Endodermal cell (in vitro differentiated cells): ENCODE measurements around the gene ALOX12. TPM values are rescaled to one million over a fixed set of nuclear protein-coding genes. Genes with fewer than 3 reads are reported as not detected.
"Not testable (repeated sequence)": the region's sequence is repeated elsewhere in the genome, so short reads cannot be mapped to it uniquely, and the experiment has no call there.

Source experiments
- DNase-seq: peaks from one replicate; pipeline ENCODE4 v3.0.0-alpha.2; 2017
- H3K27ac ChIP-seq: 2 replicates; pipeline ENCODE4 v1.5.1; 2013; ENCODE audit warnings: mild to moderate bottlenecking, low read depth, low read length, moderate library complexity
- H3K27me3 ChIP-seq: 2 replicates; pipeline ENCODE4 v1.6.1; 2013; ENCODE audit warnings: mild to moderate bottlenecking, low read length, moderate library complexity; ENCODE audit not compliant: insufficient read depth, control insufficient read depth, poor library complexity, severe bottlenecking
- H3K36me3 ChIP-seq: 2 replicates; pipeline ENCODE4 v1.7.0; 2013; ENCODE audit warnings: mild to moderate bottlenecking, low read length, moderate library complexity; ENCODE audit not compliant: control insufficient read depth, insufficient read depth
- H3K4me1 ChIP-seq: one replicate; pipeline ENCODE4 v1.7.0; 2013; ENCODE audit warnings: low read length; ENCODE audit not compliant: control insufficient read depth, insufficient read depth
- H3K4me3 ChIP-seq: 2 replicates; pipeline ENCODE4 v1.5.1; 2013; ENCODE audit warnings: mild to moderate bottlenecking, low read length, moderate library complexity
- H3K9ac ChIP-seq: 2 replicates; pipeline ENCODE4 v1.6.1; 2013; ENCODE audit warnings: mild to moderate bottlenecking, low read length, moderate library complexity; ENCODE audit not compliant: poor library complexity, severe bottlenecking; ENCODE audit errors: extremely low read depth
- H3K9me3 ChIP-seq: 2 replicates; pipeline ENCODE4 v1.6.1; 2013; ENCODE audit warnings: mild to moderate bottlenecking, low read length, moderate library complexity; ENCODE audit not compliant: control insufficient read depth
- H3K27ac Mint-ChIP-seq: 2 replicates; pipeline ENCODE4 v1.8.0; 2020; ENCODE audit warnings: mixed read lengths
- H3K27me3 Mint-ChIP-seq: 2 replicates; pipeline ENCODE4 v1.8.0; 2021; ENCODE audit warnings: mild to moderate bottlenecking, mixed read lengths; ENCODE audit not compliant: insufficient read depth
- H3K36me3 Mint-ChIP-seq: 2 replicates; pipeline ENCODE4 v1.8.0; 2020; ENCODE audit warnings: low read depth, mixed read lengths
- H3K4me1 Mint-ChIP-seq: 2 replicates; pipeline ENCODE4 v1.8.0; 2020; ENCODE audit warnings: mixed read lengths
- H3K4me3 Mint-ChIP-seq: 2 replicates; pipeline ENCODE4 v1.8.0; 2020; ENCODE audit warnings: mild to moderate bottlenecking, moderate library complexity, mixed read lengths
- H3K9me3 Mint-ChIP-seq: 2 replicates; pipeline ENCODE4 v1.8.0; 2020; ENCODE audit warnings: mild to moderate bottlenecking, mixed read lengths
- WGBS, 2 experiments: methylation state at CpG; one replicate each; pipeline versions ENCODE4 v1.1.5 to v1.1.7; 2013; ENCODE audit warnings: missing lambda C conversion rate in 2 of 2, mixed read lengths in 1 of 2; ENCODE audit not compliant: insufficient coverage in 1 of 2, insufficient read length in 1 of 2; 5-methylcytosine and 5-hydroxymethylcytosine counted together
- total RNA-seq, 2 donors: library from RNA; stranded (reverse); fragmentation: NEBNext Ultra II Directional in 1 of 2; extraction: Animal tissue kit (Norgen Biotek cat#: 25700) in 1 of 2; gene quantifications; 2 replicates in 1 of 2; 3 replicates in 1 of 2; pipeline ENCODE4 v1.2.1, GENCODE V29; 2021
- TF ChIP-seq, protein P1 (sequence below): fragments of 200-600 bp; sonication (generic); conservative IDR thresholded peaks from 2 replicates; pipeline ENCODE4 v1.5.0; 2021; ENCODE audit warnings: antibody characterized with exemption, mild to moderate bottlenecking

The ALOX12 gene
- total RNA-seq, 2 donors from 2014 or later, result 0.46 to 0.92 TPM

DNA sequence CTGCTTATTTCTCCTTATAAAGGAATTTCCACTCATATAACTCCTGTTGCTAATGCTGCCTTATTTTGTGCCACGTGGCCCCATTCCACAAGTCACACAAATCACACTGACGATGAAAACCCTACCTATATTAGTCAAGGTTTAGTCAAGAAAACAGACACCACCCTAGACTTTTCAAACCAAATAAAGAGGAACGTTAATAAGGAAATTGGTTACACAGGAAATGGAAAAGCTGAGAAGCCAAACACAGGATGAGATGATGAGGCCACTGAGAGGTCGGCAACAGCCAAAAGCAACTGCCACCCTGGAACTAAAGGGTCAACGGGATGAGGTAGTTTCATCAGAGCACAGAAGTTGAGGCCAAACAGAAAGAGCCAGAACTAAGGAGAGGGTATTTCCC is 47.3 kb upstream of the ALOX12 start:
- H3K9me3 ChIP-seq, result no peaks in the 10 kb centered on the region
- Mint-ChIP-seq H3K9me3 (peaks cover 3% of the 10 kb centered on the region), H3K27ac (no peak overlapping the region), H3K4me1 (no peaks in the 10 kb centered on the region), H3K4me3 (no peak overlapping the region), H3K27me3 (peaks cover 5% of the 10 kb centered on the region), H3K36me3 (peaks cover 1% of the 10 kb centered on the region)
- no peak for DNase-seq
- TF ChIP-seq, protein P1, sequence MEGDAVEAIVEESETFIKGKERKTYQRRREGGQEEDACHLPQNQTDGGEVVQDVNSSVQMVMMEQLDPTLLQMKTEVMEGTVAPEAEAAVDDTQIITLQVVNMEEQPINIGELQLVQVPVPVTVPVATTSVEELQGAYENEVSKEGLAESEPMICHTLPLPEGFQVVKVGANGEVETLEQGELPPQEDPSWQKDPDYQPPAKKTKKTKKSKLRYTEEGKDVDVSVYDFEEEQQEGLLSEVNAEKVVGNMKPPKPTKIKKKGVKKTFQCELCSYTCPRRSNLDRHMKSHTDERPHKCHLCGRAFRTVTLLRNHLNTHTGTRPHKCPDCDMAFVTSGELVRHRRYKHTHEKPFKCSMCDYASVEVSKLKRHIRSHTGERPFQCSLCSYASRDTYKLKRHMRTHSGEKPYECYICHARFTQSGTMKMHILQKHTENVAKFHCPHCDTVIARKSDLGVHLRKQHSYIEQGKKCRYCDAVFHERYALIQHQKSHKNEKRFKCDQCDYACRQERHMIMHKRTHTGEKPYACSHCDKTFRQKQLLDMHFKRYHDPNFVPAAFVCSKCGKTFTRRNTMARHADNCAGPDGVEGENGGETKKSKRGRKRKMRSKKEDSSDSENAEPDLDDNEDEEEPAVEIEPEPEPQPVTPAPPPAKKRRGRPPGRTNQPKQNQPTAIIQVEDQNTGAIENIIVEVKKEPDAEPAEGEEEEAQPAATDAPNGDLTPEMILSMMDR, result no peak
- no peaks in the 10 kb centered on the region for H3K27me3 ChIP-seq
- H3K4me1 ChIP-seq, result no peaks in the 10 kb centered on the region
- H3K4me3 ChIP-seq, result no peak overlapping the region
- no peak overlapping the region for H3K9ac ChIP-seq
- no peaks in the 10 kb centered on the region for H3K36me3 ChIP-seq
- H3K27ac ChIP-seq, result no peak overlapping the region
- 84 to 100% methylated on average over 2 to 5 of the region's 5 CpGs for WGBS, 2 experiments

DNA sequence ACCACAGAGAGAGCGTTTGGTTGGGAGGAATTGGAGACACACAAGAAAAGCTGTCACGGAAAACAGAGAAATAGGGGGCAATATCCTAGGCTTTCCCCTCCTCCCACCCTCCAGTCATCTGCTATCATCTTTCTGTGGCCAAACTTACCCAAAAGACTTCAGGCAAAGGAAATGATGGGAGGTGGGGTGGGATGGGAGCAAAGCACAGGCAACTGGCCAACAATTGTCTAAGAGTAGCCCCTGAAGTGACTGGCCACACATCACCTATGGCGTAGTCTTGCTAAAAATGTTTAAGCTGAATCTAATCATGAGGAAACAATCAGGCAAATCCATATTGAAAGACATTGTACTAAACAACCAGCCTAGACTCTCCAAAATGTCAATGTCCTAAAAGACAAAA is 46.9 kb upstream of the ALOX12 start:
- peaks cover 3% of the 10 kb centered on the region for H3K9me3 Mint-ChIP-seq
- Histone ChIP-seq H3K27ac (no peak overlapping the region), H3K4me1 (no peaks in the 10 kb centered on the region), H3K9me3 (no peaks in the 10 kb centered on the region), H3K4me3 (no peak overlapping the region), H3K9ac (no peak overlapping the region), H3K27me3 (peaks cover 2% of the 10 kb centered on the region), H3K36me3 (no peaks in the 10 kb centered on the region)
- 93 to 100% methylated on average over 1 to 3 of the region's 3 CpGs for WGBS, 2 experiments
- DNase-seq, result no peak
- H3K4me1 Mint-ChIP-seq, result no peaks in the 10 kb centered on the region
- peaks cover 8% of the 10 kb centered on the region for H3K27me3 Mint-ChIP-seq
- no peak overlapping the region for H3K27ac Mint-ChIP-seq
- H3K4me3 Mint-ChIP-seq, result no peak overlapping the region
- TF ChIP-seq, protein P1, result no peak
- no peaks in the 10 kb centered on the region for H3K36me3 Mint-ChIP-seq

DNA sequence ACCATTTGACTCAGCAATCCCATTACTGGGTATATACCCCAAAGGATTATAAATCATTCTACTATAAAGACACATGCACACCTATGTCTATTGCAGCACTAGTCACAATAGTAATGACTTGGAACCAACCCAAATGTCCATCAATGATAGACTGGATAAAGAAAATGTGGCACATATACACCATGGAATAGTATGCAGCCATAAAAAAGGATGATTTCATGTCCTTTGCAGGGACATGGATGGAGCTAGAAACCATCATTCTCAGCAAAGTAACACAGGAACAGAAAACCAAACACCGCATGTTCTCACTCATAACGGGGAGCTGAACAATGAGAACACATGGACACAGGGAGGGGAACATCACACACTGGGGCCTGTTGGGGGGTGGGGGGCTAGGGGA is 44.9 kb upstream of the ALOX12 start:
- not testable (repeated sequence) for H3K9ac ChIP-seq, H3K4me3 Mint-ChIP-seq, H3K4me1 Mint-ChIP-seq, DNase-seq, H3K9me3 Mint-ChIP-seq, H3K27ac ChIP-seq, H3K4me3 ChIP-seq, H3K9me3 ChIP-seq, H3K27me3 ChIP-seq, H3K27ac Mint-ChIP-seq, H3K36me3 Mint-ChIP-seq, H3K36me3 ChIP-seq, H3K4me1 ChIP-seq
- peaks cover 17% of the 10 kb centered on the region for H3K27me3 Mint-ChIP-seq
- WGBS, 2 experiments, result 60% methylated on average over 1 of the region's 2 CpGs; no CpG with 5 or more reads in 1 of the 2 experiments

DNA sequence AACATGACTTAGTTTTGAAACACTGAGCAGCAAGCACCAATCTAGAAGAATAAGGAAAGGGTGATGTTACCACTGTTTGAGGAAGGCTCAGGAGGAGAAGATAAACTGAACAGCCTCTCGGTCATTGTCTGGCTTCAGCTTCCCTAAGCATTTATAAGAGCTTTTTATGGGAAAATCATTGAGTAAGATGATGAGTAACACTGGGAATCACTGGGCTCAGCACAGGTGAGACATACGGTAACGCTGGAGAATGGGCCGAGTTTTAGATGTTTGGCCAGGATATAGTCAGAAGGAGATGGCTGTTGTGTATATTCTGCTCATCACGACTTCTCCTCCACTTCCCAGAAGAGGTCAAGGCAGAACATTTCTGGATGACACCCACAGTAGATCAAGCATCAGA is 42.2 kb upstream of the ALOX12 start:
- Mint-ChIP-seq H3K9me3 (peaks cover 5% of the 10 kb centered on the region), H3K27ac (no peak overlapping the region), H3K36me3 (no peaks in the 10 kb centered on the region), H3K4me1 (no peaks in the 10 kb centered on the region), H3K27me3 (peaks cover 15% of the 10 kb centered on the region), H3K4me3 (no peak overlapping the region)
- no peaks in the 10 kb centered on the region for H3K9me3 ChIP-seq
- H3K27ac ChIP-seq, result no peak overlapping the region
- H3K4me1 ChIP-seq, result no peaks in the 10 kb centered on the region
- H3K27me3 ChIP-seq, result peaks cover 15% of the 10 kb centered on the region
- WGBS, 2 experiments, result 76 to 89% methylated on average over 3 to 5 of the region's 5 CpGs
- DNase-seq, result no peak
- TF ChIP-seq, protein P1, result no peak
- H3K4me3 ChIP-seq, result no peak overlapping the region
- no peaks in the 10 kb centered on the region for H3K36me3 ChIP-seq
- no peak overlapping the region for H3K9ac ChIP-seq
